IMR-90 (cell line): ENCODE results near the gene LTO1. TPM values are rescaled to one million over a fixed set of nuclear protein-coding genes. Genes with fewer than 3 reads are reported as not detected.

Source experiments
- ATAC-seq: fragments of 200-7000 bp; cut with Tn5 transposase; 2 replicates; pipeline ENCODE4 v1.9.1; 2020; ENCODE audit warnings: low read depth, mild to moderate bottlenecking, moderate library complexity
- BruUV-seq: library from RNA; stranded (reverse); fragments of 400-500 nt; replicated peaks from 2 replicates; lab custom pipeline; 2021; lab: Mats Ljungman, UMichigan
- CTCF ChIA-PET: fragments of 300-600 bp; formaldehyde crosslinking; extraction: SDS; loops from one replicate; lab custom pipeline; 2021; ENCODE audit warnings: antibody characterized with exemption; lab: Yijun Ruan, JAX
- POLR2A ChIA-PET: fragments of 300-600 bp; sonication (Branson Sonifier 250); formaldehyde crosslinking; loops from one replicate; lab custom pipeline; 2022; ENCODE audit warnings: antibody characterized with exemption; ENCODE audit not compliant: unreplicated experiment; lab: Charles Lee
- DNase-seq: peaks from one replicate; pipeline ENCODE4 v3.0.0; 2013
- H2AFZ ChIP-seq: replicated peaks from 2 replicates; pipeline ENCODE3; 2013; ENCODE audit warnings: low read length, mild to moderate bottlenecking; ENCODE audit not compliant: poor library complexity
- H2AK5ac ChIP-seq: 2 replicates; pipeline ENCODE4 v1.6.1; 2013; ENCODE audit warnings: low read depth, low read length, inconsistent platforms
- H2AK9ac ChIP-seq: replicated peaks from 2 replicates; pipeline ENCODE3; 2013; ENCODE audit warnings: mild to moderate bottlenecking, low read depth, low read length, moderate library complexity; ENCODE audit not compliant: poor library complexity
- H2BK120ac ChIP-seq: 2 replicates; pipeline ENCODE4 v1.6.1; 2013; ENCODE audit warnings: low read depth, low read length, inconsistent platforms
- H2BK15ac ChIP-seq: 3 replicates; pipeline ENCODE4 v1.6.1; 2013; ENCODE audit warnings: low read depth, low read length, inconsistent platforms
- H2BK20ac ChIP-seq: 2 replicates; pipeline ENCODE4 v1.6.1; 2013; ENCODE audit warnings: low read depth, mild to moderate bottlenecking, inconsistent platforms, low read length, moderate library complexity
- H2BK5ac ChIP-seq: 2 replicates; pipeline ENCODE4 v1.6.1; 2013; ENCODE audit warnings: mild to moderate bottlenecking, low read depth, low read length, inconsistent platforms; ENCODE audit not compliant: poor library complexity, severe bottlenecking
- H3K14ac ChIP-seq: replicated peaks from 2 replicates; pipeline ENCODE4 v1.6.1; 2013; ENCODE audit warnings: low read depth, low read length, inconsistent platforms
- H3K18ac ChIP-seq: 2 replicates; pipeline ENCODE4 v1.6.1; 2013; ENCODE audit warnings: low read depth, low read length, control low read depth
- H3K23ac ChIP-seq: 2 replicates; pipeline ENCODE4 v1.6.1; 2013; ENCODE audit warnings: low read depth, low read length, inconsistent platforms
- H3K27ac ChIP-seq: 2 replicates; pipeline ENCODE4 v1.5.1; 2013; ENCODE audit warnings: mild to moderate bottlenecking, control low read depth, low read length; ENCODE audit not compliant: insufficient read depth
- H3K27me3 ChIP-seq: 2 replicates; pipeline ENCODE4 v1.6.1; 2013; ENCODE audit warnings: low read length; ENCODE audit not compliant: control insufficient read depth, insufficient read depth
- H3K36me3 ChIP-seq: 2 replicates; pipeline ENCODE4 v1.6.1; 2013; ENCODE audit warnings: low read length, mixed read lengths; ENCODE audit not compliant: control insufficient read depth, insufficient read depth
- H3K4ac ChIP-seq: 2 replicates; pipeline ENCODE4 v1.6.1; 2013; ENCODE audit warnings: low read depth, low read length, inconsistent platforms
- H3K4me1 ChIP-seq: 2 replicates; pipeline ENCODE4 v1.6.1; 2013; ENCODE audit warnings: low read length, mixed read lengths; ENCODE audit not compliant: control insufficient read depth, insufficient read depth
- H3K4me2 ChIP-seq: 2 replicates; pipeline ENCODE4 v1.6.1; 2013; ENCODE audit warnings: low read depth, mild to moderate bottlenecking, control low read depth, low read length, moderate library complexity
- H3K4me3 ChIP-seq: 2 replicates; pipeline ENCODE4 v1.5.1; 2013; ENCODE audit warnings: low read depth, mild to moderate bottlenecking, control low read depth, low read length, moderate library complexity; ENCODE audit not compliant: insufficient read depth
- H3K56ac ChIP-seq: 2 replicates; pipeline ENCODE4 v1.6.1; 2013; ENCODE audit warnings: low read length, inconsistent platforms; ENCODE audit not compliant: insufficient read depth; ENCODE audit errors: extremely low read depth
- H3K79me1 ChIP-seq, 2 experiments: 2 replicates each; pipeline ENCODE4 v1.6.1; 2013; ENCODE audit warnings: low read length in 2 of 2, inconsistent platforms in 1 of 2, low read depth in 1 of 2
- H3K9ac ChIP-seq: 2 replicates; pipeline ENCODE4 v1.6.1; 2013; ENCODE audit warnings: low read depth, low read length, control low read depth
- H3K9me1 ChIP-seq: 2 replicates; pipeline ENCODE4 v1.6.1; 2013; ENCODE audit warnings: low read length, inconsistent platforms; ENCODE audit not compliant: insufficient read depth
- H3K9me3 ChIP-seq: 2 replicates; pipeline ENCODE4 v1.6.1; 2013; ENCODE audit warnings: low read length; ENCODE audit not compliant: control insufficient read depth, insufficient read depth
- H4K20me1 ChIP-seq: 2 replicates; pipeline ENCODE4 v1.6.1; 2013; ENCODE audit warnings: low read length, inconsistent platforms; ENCODE audit not compliant: insufficient read depth
- H4K5ac ChIP-seq: 2 replicates; pipeline ENCODE4 v1.6.1; 2013; ENCODE audit warnings: mild to moderate bottlenecking, low read depth, low read length, control low read depth
- H4K8ac ChIP-seq, 2 experiments: 2 replicates each; pipeline ENCODE4 v1.6.1; 2013; ENCODE audit warnings: low read depth in 2 of 2, low read length in 2 of 2, control low read depth in 1 of 2, inconsistent platforms in 1 of 2
- H4K91ac ChIP-seq: 2 replicates; pipeline ENCODE4 v1.6.1; 2013; ENCODE audit warnings: low read depth, low read length, inconsistent platforms; ENCODE audit not compliant: insufficient read depth
- BHLHE40 ChIP-seq: fragments of 150-350 bp; IDR thresholded peaks from 2 replicates; pipeline ENCODE4 v1.6.1; 2016; ENCODE audit warnings: mild to moderate bottlenecking, low read depth, low read length
- CEBPB ChIP-seq: IDR thresholded peaks from 2 replicates; pipeline ENCODE4 v1.6.1; 2012; ENCODE audit warnings: low read depth, low read length, improper control_type of control experiment
- CHD1 ChIP-seq: IDR thresholded peaks from 2 replicates; pipeline ENCODE4 v1.6.1; 2012; ENCODE audit warnings: low read depth, low read length, improper control_type of control experiment
- ELK1 ChIP-seq: fragments of 150-350 bp; IDR thresholded peaks from 2 replicates; pipeline ENCODE4 v1.6.1; 2016; ENCODE audit warnings: low read depth, mild to moderate bottlenecking, low read length, moderate library complexity, borderline replicate concordance
- FOS ChIP-seq: fragments of 150-350 bp; IDR thresholded peaks from 2 replicates; pipeline ENCODE4 v1.6.1; 2016; ENCODE audit warnings: low read depth, low read length
- MAFK ChIP-seq: IDR thresholded peaks from 2 replicates; pipeline ENCODE4 v1.6.1; 2012; ENCODE audit warnings: low read depth, low read length, improper control_type of control experiment
- MAZ ChIP-seq: IDR thresholded peaks from 2 replicates; pipeline ENCODE4 v1.6.1; 2012; ENCODE audit warnings: low read depth, mild to moderate bottlenecking, low read length, improper control_type of control experiment, moderate library complexity, borderline replicate concordance
- MXI1 ChIP-seq: IDR thresholded peaks from 2 replicates; pipeline ENCODE4 v1.6.1; 2012; ENCODE audit warnings: low read depth, mild to moderate bottlenecking, low read length, moderate library complexity, borderline replicate concordance
- NFE2L2 ChIP-seq: fragments of 150-350 bp; IDR thresholded peaks from 2 replicates; pipeline ENCODE4 v1.6.1; 2016; ENCODE audit warnings: low read depth, mild to moderate bottlenecking, low read length
- POLR2A ChIP-seq: IDR thresholded peaks from 2 replicates; pipeline ENCODE4 v1.6.1; 2012; ENCODE audit warnings: mild to moderate bottlenecking, low read depth, low read length
- RAD21 ChIP-seq: IDR thresholded peaks from 2 replicates; pipeline ENCODE4 v1.6.1; 2012; ENCODE audit warnings: low read length, improper control_type of control experiment
- RCOR1 ChIP-seq: IDR thresholded peaks from 2 replicates; pipeline ENCODE4 v1.6.1; 2012; ENCODE audit warnings: mild to moderate bottlenecking, low read length, improper control_type of control experiment; ENCODE audit not compliant: insufficient replicate concordance
- RFX5 ChIP-seq: IDR thresholded peaks from 2 replicates; pipeline ENCODE4 v1.8.0; 2012; ENCODE audit warnings: low read depth, mild to moderate bottlenecking, low read length, moderate library complexity
- SMC3 ChIP-seq: fragments of 150-350 bp; IDR thresholded peaks from 2 replicates; pipeline ENCODE4 v1.6.1; 2016; ENCODE audit warnings: low read depth, mild to moderate bottlenecking, antibody characterized with exemption, low read length, moderate library complexity
- USF2 ChIP-seq: fragments of 150-350 bp; IDR thresholded peaks from 2 replicates; pipeline ENCODE4 v1.6.1; 2017; ENCODE audit warnings: mild to moderate bottlenecking, antibody characterized with exemption, low read length, low read depth
- dilution Hi-C: fragments of 300-500 bp; cut with HindIII; formaldehyde crosslinking; loops from one replicate; pipeline ENCODE4 v1.14.3; 2018; ENCODE audit warnings: low sequenced_read_pairs; ENCODE audit not compliant: unreplicated experiment
- in situ Hi-C: fragments of 300-500 bp; cut with MboI; formaldehyde crosslinking; loops from 3 replicates; pipeline ENCODE4 v1.14.3; 2019; ENCODE audit warnings: low sequenced_read_pairs, inconsistent platforms, mixed read lengths
- intact Hi-C: fragments of 100-400 bp; cut with micrococcal nuclease; formaldehyde crosslinking; loops from 2 replicates; pipeline ENCODE4 v1.10.0; 2022
- polyA plus RNA-seq, 3 experiments: library from polyadenylated mRNA; depleted of rRNA; stranded (reverse); fragments of >200 nt; gene quantifications; 2 replicates each; pipeline ENCODE4 v1.2.3, GENCODE V29; 2012; ENCODE audit warnings: low replicate concordance in 1 of 3
- total RNA-seq: library from RNA; depleted of rRNA; stranded (reverse); fragments of >200 nt; gene quantifications from 2 replicates; pipeline ENCODE4 v1.2.3, GENCODE V29; 2012
- TF ChIP-seq, protein P1 (sequence below): conservative IDR thresholded peaks from 2 replicates; pipeline ENCODE4 v1.5.1; 2012; ENCODE audit warnings: mild to moderate bottlenecking, low read depth, low read length, improper control_type of control experiment

LTO1 gene
- total and polyA plus RNA-seq, 2 of the 4 experiments (the other 2 are of a cell fraction), result 8.2 to 23.5 TPM

DNA sequence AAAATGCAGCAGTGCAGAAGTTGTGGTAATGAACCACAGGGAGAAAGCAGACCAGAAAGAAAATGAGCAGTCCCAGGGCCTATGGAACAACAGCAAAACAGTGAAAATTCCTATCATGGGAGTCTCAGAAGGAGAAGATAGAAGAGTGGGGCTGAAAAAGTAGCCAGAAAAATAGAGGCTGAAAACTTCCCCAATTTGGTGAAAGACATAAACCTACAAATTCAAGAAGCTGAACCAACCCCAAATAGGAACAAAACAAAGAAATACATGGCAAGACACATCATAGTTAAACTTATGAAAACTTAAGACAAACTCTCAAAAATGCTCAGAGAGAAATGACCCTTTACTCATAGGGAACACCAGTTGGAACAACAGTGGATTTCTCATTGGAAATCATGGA lies 17.3 kb upstream of the LTO1 start:
- Histone ChIP-seq H3K9ac (no peak overlapping the region), H3K56ac (no peak overlapping the region), H4K8ac (no peak overlapping the region), H2BK15ac (no peak overlapping the region), H2AK9ac (no peak overlapping the region), H3K79me1 (no peaks in the 10 kb centered on the region), H3K9me3 (peaks cover 6% of the 10 kb centered on the region), H3K36me3 (no peaks in the 10 kb centered on the region), H3K18ac (no peak overlapping the region), H3K27ac (no peak overlapping the region), H3K4me3 (no peak overlapping the region), H3K14ac (no peak overlapping the region), H2BK20ac (no peak overlapping the region), H4K91ac (no peak overlapping the region), H2BK5ac (no peak overlapping the region), H2AFZ (no peak overlapping the region), H3K4me2 (no peak overlapping the region), H3K27me3 (peaks cover 28% of the 10 kb centered on the region), H3K4ac (no peak overlapping the region), H3K4me1 (no peaks in the 10 kb centered on the region), H2BK120ac (no peak overlapping the region), H4K5ac (no peak overlapping the region), H3K23ac (no peak overlapping the region), H2AK5ac (no peak overlapping the region), H3K9me1 (no peaks in the 10 kb centered on the region), H4K20me1 (no peaks in the 10 kb centered on the region)
- DNase-seq (no peak), ATAC-seq (no peak)
- ChIA-PET POLR2A (no interaction called here), CTCF (no interaction called here)
- dilution Hi-C loops (no loop called here), intact Hi-C loops (no loop called here), in situ Hi-C loops (no loop called here)
- no peak for TF ChIP-seq ELK1
- TF ChIP-seq SMC3, result no peak
- no peak for TF ChIP-seq USF2
- no peak for TF ChIP-seq POLR2A
- TF ChIP-seq NFE2L2, result no peak
- TF ChIP-seq CEBPB, result no peak
- no peak for TF ChIP-seq RFX5
- no peak for TF ChIP-seq FOS
- TF ChIP-seq MXI1, result no peak
- no peak for TF ChIP-seq MAZ
- TF ChIP-seq RAD21, result no peak
- TF ChIP-seq CHD1, result no peak
- no peak for TF ChIP-seq RCOR1
- TF ChIP-seq BHLHE40, result no peak
- no peak for TF ChIP-seq MAFK
- TF ChIP-seq, protein P1, sequence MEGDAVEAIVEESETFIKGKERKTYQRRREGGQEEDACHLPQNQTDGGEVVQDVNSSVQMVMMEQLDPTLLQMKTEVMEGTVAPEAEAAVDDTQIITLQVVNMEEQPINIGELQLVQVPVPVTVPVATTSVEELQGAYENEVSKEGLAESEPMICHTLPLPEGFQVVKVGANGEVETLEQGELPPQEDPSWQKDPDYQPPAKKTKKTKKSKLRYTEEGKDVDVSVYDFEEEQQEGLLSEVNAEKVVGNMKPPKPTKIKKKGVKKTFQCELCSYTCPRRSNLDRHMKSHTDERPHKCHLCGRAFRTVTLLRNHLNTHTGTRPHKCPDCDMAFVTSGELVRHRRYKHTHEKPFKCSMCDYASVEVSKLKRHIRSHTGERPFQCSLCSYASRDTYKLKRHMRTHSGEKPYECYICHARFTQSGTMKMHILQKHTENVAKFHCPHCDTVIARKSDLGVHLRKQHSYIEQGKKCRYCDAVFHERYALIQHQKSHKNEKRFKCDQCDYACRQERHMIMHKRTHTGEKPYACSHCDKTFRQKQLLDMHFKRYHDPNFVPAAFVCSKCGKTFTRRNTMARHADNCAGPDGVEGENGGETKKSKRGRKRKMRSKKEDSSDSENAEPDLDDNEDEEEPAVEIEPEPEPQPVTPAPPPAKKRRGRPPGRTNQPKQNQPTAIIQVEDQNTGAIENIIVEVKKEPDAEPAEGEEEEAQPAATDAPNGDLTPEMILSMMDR, result no peak
- BruUV-seq, result no TSS peak
